HepG2 (cell line): Measurements from ENCODE around the gene NFATC4. TPM values are rescaled to one million over a fixed set of nuclear protein-coding genes. Genes with fewer than 3 reads are reported as not detected.

Experiments used
- CC2D1A ChIP-seq: sonication (generic); formaldehyde crosslinking; IDR thresholded peaks from 2 replicates; pipeline ENCODE4 v1.8.1; 2023; ENCODE audit warnings: mild to moderate bottlenecking, missing genetic modification reagents
- HOXA9 ChIP-seq: sonication (generic); formaldehyde crosslinking; IDR thresholded peaks from 2 replicates; pipeline ENCODE4 v1.8.1; 2022; ENCODE audit warnings: missing genetic modification reagents, mild to moderate bottlenecking, moderate library complexity, borderline replicate concordance
- NR1H2 ChIP-seq: sonication (generic); formaldehyde crosslinking; IDR thresholded peaks from 2 replicates; pipeline ENCODE4 v1.8.1; 2022; ENCODE audit warnings: low read depth, missing genetic modification reagents, borderline replicate concordance
- NR2F6 ChIP-seq, 2 experiments: IDR thresholded peaks; 2 replicates each; pipeline ENCODE4 v1.6.1; 2016; ENCODE audit warnings: antibody characterized with exemption in 1 of 2, mild to moderate bottlenecking in 1 of 2
- SALL2 ChIP-seq: sonication (generic); formaldehyde crosslinking; IDR thresholded peaks from 2 replicates; pipeline ENCODE4 v1.8.1; 2023; ENCODE audit warnings: mild to moderate bottlenecking, missing genetic modification reagents, inconsistent platforms
- SIN3B ChIP-seq: fragments of 150-350 bp; IDR thresholded peaks from 2 replicates; pipeline ENCODE4 v1.6.1; 2014; ENCODE audit warnings: low read length
- SOX5 ChIP-seq: IDR thresholded peaks from 2 replicates; pipeline ENCODE4 v1.6.1; 2016; ENCODE audit warnings: borderline replicate concordance
- ZNF317 ChIP-seq: sonication (generic); formaldehyde crosslinking; IDR thresholded peaks from 2 replicates; pipeline ENCODE4 v1.5.0; 2020; ENCODE audit warnings: mild to moderate bottlenecking, missing genetic modification reagents
- ZNF678 ChIP-seq: sonication (generic); formaldehyde crosslinking; IDR thresholded peaks from 2 replicates; pipeline ENCODE4 v1.4.0; 2020; ENCODE audit warnings: mild to moderate bottlenecking, missing genetic modification reagents
- ZNF891 ChIP-seq: sonication (generic); formaldehyde crosslinking; IDR thresholded peaks from 2 replicates; pipeline ENCODE4 v1.5.0; 2020; ENCODE audit warnings: mild to moderate bottlenecking, missing genetic modification reagents
- polyA plus RNA-seq, 8 experiments: library from polyadenylated mRNA; depleted of rRNA in 3 of 8; stranded (reverse) in 7 of 8; unstranded in 1 of 8; fragments of >200 nt; fragmentation: Illumina TruSeq in 4 of 8; extraction: Trizol in 4 of 8; gene quantifications; 2 replicates each; pipeline versions ENCODE4 v1.2.1 to v1.2.3, GENCODE V29; 2011 to 2016; ENCODE audit warnings: low read depth in 4 of 8, missing spikeins in 1 of 8, mixed read lengths in 1 of 8; ENCODE audit not compliant: insufficient read depth in 1 of 8
- total RNA-seq, 5 experiments: library from RNA; depleted of rRNA; stranded (reverse); fragments of >200 nt; fragmentation: Illumina TruSeq; extraction: Trizol; gene quantifications; 2 replicates each; pipeline ENCODE4 v1.2.3, GENCODE V29; 2016; ENCODE audit warnings: low read depth in 1 of 5
- TF ChIP-seq, protein P1 (sequence below): sonication (generic); formaldehyde crosslinking; IDR thresholded peaks from 2 replicates; pipeline ENCODE4 v1.5.0; 2020; ENCODE audit warnings: mild to moderate bottlenecking, missing genetic modification reagents, borderline replicate concordance
- TF ChIP-seq, protein P2 (sequence below): sonication (generic); formaldehyde crosslinking; IDR thresholded peaks from 2 replicates; pipeline ENCODE4 v1.5.0; 2020; ENCODE audit warnings: missing genetic modification reagents, mild to moderate bottlenecking, borderline replicate concordance
- TF ChIP-seq, protein P3 (sequence below), 2 experiments: sonication (generic) in 1 of 2; formaldehyde crosslinking in 1 of 2; IDR thresholded peaks; 2 replicates each; pipeline versions ENCODE4 v1.6.1 to v1.9.0; 2014 to 2022; ENCODE audit warnings: antibody characterized with exemption in 1 of 2, borderline replicate concordance in 1 of 2, inconsistent platforms in 1 of 2, low read depth in 1 of 2, missing genetic modification reagents in 1 of 2

Gene NFATC4
- total and polyA plus RNA-seq, 2 of the 13 experiments (the other 11 are each of a cell fraction or from before 2014, with no cell fraction given): 0.04 to 0.15 TPM

DNA sequence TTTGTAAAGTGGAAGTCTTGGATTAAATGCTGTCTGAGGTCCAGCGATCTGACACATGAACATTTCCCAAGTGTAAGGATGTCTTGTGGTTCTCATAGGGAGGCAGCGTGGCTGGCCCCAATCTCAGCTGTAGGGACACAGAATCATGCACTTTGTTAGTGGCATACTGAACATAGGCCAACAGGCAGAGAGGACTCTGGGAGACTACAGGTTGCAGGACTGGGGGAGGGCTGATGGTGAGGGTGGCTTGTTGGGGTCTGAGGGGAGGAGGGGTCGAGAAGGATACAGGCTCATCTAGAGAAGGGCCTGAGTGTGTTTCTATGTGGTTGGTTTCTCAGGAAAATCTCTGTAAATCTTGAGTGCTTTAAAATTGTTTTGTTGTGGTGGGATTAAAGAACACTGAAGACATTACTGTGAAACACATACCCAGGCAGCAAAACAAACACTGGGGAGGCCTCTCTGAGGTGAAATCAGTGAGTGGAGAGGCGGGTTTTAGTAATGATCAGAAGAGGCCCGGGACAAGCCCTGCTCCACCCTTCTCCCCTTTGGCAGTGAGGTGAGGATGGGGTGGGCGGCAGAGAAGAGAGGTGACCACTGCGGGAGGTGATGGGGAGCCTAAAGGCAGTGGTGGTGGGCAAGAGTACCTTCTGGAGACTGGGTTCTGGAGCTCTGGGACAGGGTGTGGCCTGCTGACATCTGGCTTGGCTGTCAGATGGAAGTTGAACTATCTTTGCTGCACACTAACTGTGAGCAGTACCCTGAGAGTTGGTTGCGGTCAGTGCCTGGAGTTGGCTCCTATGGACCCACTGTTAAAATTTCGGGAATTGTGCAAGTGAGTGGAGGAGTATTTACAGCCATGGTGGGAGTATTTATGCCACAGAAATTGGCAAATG lies 34.1 kb downstream of the NFATC4 start (continued):
- TF ChIP-seq, protein P1, sequence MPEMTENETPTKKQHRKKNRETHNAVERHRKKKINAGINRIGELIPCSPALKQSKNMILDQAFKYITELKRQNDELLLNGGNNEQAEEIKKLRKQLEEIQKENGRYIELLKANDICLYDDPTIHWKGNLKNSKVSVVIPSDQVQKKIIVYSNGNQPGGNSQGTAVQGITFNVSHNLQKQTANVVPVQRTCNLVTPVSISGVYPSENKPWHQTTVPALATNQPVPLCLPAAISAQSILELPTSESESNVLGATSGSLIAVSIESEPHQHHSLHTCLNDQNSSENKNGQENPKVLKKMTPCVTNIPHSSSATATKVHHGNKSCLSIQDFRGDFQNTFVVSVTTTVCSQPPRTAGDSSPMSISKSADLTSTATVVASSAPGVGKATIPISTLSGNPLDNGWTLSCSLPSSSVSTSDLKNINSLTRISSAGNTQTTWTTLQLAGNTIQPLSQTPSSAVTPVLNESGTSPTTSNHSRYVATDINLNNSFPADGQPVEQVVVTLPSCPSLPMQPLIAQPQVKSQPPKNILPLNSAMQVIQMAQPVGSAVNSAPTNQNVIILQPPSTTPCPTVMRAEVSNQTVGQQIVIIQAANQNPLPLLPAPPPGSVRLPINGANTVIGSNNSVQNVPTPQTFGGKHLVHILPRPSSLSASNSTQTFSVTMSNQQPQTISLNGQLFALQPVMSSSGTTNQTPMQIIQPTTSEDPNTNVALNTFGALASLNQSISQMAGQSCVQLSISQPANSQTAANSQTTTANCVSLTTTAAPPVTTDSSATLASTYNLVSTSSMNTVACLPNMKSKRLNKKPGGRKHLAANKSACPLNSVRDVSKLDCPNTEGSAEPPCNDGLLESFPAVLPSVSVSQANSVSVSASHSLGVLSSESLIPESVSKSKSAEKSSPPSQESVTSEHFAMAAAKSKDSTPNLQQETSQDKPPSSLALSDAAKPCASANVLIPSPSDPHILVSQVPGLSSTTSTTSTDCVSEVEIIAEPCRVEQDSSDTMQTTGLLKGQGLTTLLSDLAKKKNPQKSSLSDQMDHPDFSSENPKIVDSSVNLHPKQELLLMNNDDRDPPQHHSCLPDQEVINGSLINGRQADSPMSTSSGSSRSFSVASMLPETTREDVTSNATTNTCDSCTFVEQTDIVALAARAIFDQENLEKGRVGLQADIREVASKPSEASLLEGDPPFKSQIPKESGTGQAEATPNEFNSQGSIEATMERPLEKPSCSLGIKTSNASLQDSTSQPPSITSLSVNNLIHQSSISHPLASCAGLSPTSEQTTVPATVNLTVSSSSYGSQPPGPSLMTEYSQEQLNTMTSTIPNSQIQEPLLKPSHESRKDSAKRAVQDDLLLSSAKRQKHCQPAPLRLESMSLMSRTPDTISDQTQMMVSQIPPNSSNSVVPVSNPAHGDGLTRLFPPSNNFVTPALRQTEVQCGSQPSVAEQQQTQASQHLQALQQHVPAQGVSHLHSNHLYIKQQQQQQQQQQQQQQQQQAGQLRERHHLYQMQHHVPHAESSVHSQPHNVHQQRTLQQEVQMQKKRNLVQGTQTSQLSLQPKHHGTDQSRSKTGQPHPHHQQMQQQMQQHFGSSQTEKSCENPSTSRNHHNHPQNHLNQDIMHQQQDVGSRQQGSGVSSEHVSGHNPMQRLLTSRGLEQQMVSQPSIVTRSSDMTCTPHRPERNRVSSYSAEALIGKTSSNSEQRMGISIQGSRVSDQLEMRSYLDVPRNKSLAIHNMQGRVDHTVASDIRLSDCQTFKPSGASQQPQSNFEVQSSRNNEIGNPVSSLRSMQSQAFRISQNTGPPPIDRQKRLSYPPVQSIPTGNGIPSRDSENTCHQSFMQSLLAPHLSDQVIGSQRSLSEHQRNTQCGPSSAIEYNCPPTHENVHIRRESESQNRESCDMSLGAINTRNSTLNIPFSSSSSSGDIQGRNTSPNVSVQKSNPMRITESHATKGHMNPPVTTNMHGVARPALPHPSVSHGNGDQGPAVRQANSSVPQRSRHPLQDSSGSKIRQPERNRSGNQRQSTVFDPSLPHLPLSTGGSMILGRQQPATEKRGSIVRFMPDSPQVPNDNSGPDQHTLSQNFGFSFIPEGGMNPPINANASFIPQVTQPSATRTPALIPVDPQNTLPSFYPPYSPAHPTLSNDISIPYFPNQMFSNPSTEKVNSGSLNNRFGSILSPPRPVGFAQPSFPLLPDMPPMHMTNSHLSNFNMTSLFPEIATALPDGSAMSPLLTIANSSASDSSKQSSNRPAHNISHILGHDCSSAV (CRISPR knock-in tag): no peak
- TF ChIP-seq NR1H2 (no peak), NR2F6 (IDR thresholded peaks at IDR 0.05) (no peak), NR2F6 (CRISPR knock-in tag; IDR thresholded peaks at IDR 0.05) (no peak), ZNF317 (CRISPR knock-in tag) (no peak), ZNF678 (CRISPR knock-in tag) (peak; percentile 55; the same call in 1 of the 2 replicates), CC2D1A (CRISPR knock-in tag) (0 out of 2 replicates have a peak, but pooled peaks have one; percentile 40), SOX5 (no peak), SALL2 (no peak), SIN3B (no peak), HOXA9 (CRISPR knock-in tag) (no peak), ZNF891 (CRISPR knock-in tag) (no peak)
- TF ChIP-seq, protein P2, sequence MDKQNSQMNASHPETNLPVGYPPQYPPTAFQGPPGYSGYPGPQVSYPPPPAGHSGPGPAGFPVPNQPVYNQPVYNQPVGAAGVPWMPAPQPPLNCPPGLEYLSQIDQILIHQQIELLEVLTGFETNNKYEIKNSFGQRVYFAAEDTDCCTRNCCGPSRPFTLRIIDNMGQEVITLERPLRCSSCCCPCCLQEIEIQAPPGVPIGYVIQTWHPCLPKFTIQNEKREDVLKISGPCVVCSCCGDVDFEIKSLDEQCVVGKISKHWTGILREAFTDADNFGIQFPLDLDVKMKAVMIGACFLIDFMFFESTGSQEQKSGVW (CRISPR knock-in tag): no peak
- TF ChIP-seq, protein P3, sequence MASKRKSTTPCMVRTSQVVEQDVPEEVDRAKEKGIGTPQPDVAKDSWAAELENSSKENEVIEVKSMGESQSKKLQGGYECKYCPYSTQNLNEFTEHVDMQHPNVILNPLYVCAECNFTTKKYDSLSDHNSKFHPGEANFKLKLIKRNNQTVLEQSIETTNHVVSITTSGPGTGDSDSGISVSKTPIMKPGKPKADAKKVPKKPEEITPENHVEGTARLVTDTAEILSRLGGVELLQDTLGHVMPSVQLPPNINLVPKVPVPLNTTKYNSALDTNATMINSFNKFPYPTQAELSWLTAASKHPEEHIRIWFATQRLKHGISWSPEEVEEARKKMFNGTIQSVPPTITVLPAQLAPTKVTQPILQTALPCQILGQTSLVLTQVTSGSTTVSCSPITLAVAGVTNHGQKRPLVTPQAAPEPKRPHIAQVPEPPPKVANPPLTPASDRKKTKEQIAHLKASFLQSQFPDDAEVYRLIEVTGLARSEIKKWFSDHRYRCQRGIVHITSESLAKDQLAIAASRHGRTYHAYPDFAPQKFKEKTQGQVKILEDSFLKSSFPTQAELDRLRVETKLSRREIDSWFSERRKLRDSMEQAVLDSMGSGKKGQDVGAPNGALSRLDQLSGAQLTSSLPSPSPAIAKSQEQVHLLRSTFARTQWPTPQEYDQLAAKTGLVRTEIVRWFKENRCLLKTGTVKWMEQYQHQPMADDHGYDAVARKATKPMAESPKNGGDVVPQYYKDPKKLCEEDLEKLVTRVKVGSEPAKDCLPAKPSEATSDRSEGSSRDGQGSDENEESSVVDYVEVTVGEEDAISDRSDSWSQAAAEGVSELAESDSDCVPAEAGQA (IDR thresholded peaks at IDR 0.05; ENCODE audit: low read depth): no peak
- TF ChIP-seq, protein P3 (CRISPR knock-in tag; IDR thresholded peaks at IDR 0.05; ENCODE audit: borderline replicate concordance): no peak
